GM12892 (cell line): Measurements from ENCODE around the gene GPSM1.

Source experiments
- POLR2A ChIP-seq: IDR thresholded peaks from 2 replicates; pipeline ENCODE4 v1.6.1; 2011; ENCODE audit warnings: low read depth, low read length, control low read depth
- POLR2AphosphoS5 ChIP-seq: IDR thresholded peaks from 2 replicates; pipeline ENCODE4 v1.6.1; 2011; ENCODE audit warnings: low read depth, low read length, control low read depth

DNA sequence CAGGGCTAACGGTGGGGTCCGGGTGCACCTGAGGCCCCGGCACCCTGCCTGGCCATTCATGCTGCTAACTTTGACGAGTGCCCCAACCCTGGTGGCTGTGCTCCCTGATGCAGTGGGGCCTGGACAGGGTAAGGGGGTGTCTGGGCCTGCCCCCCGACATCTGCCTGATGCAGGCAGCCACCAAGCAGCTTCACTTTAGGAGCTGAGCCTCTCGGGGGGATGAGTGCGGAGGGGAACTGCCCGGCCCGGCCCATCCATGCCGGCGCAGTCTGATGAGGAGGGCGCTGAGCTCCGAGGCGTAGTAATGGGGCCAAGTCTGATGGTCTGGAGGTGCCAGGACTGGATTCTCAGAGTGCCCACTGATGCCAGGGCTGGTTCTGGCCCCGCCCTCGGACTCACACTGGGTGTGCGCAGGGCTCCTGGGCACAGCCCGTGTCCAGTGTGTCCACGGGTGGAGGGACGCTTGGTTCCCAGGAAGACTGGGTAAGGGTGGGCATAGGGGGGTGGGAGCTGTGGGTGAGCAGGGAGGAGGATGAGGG, 19.7 kb downstream of the GPSM1 start:
- TF ChIP-seq POLR2A, result no peak
- no peak for TF ChIP-seq POLR2AphosphoS5
